Measurements from ENCODE around the gene SLC22A2. TPM values are rescaled to one million over a fixed set of nuclear protein-coding genes. Genes with fewer than 3 reads are reported as not detected.

The SLC22A2 gene
- total and polyA plus RNA-seq, 9 of the 15 experiments (the other 6 are each of a cell fraction or from before 2014, with no cell fraction given) = not detected

DNA sequence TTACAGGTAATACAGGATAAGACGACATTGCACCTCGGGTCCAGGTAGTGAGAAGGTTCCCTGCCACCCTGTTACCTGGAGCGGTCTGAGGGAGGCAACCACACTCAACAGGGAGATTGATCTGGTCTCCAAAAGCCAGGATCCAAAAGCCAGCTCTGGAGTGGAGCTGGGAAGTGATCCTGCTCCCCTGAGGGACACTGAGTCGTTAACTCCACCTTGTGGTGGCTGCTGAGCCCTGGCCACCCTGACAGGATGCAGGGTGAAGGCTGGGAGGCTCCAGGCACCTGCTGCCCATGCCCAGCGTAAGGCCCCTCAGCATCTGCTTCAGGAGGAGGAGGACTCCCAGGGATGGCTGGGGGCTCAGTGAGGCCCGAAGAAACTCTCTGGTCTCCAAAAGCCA is 38.7 kb upstream of the SLC22A2 start:
- DNase-seq (ENCODE audit: extremely low read depth in 1 of 4, low spot score in 3 of 4) (no peak), FAIRE-seq (no peak), ATAC-seq (no peak; the same call in 2 of the 3 replicates)
- Histone ChIP-seq H3K9me3 (replicated peaks; ENCODE audit: control insufficient read depth, insufficient read depth, low read depth, low read length) (0 out of 2 replicates have a peak, but pooled peaks cover 4% of the 10 kb centered on the region), H3K79me2 (ENCODE audit: control insufficient read depth, insufficient read depth, low read length) (no peaks in the 10 kb centered on the region), H3K9me1 (ENCODE audit: control insufficient read depth, insufficient read depth, low read length) (no peaks in the 10 kb centered on the region), H3K36me3 (ENCODE audit: control insufficient read depth, insufficient read depth, low read length) (no peaks in the 10 kb centered on the region), H3K9ac (ENCODE audit: insufficient read depth in 1 of 2, low read depth in 2 of 2, low read length in 2 of 2) (no peak overlapping the region), H3K4me2 (ENCODE audit: insufficient read depth, low read length) (no peak overlapping the region), H3K4me3 (no peak overlapping the region), H2AFZ (ENCODE audit: low read depth, low read length) (no peak overlapping the region), H3K27ac (ENCODE audit: extremely low read depth, low read depth, low read length) (no peak overlapping the region), H3K4me1 (replicated peaks in 1 of 2; ENCODE audit: control insufficient read depth in 2 of 2, insufficient read depth in 2 of 2, low read length in 2 of 2) (peaks cover 0 to 4% of the 10 kb centered on the region in 2 experiments; a peak in 2 of 5 replicates), H3K27me3 (ENCODE audit: control insufficient read depth in 2 of 2, insufficient read depth in 2 of 2, low read length in 2 of 2) (peaks cover 5 to 14% of the 10 kb centered on the region in 2 experiments; a peak in 3 of 5 replicates), H4K20me1 (replicated peaks; ENCODE audit: control insufficient read depth, insufficient read depth, low read length) (no peaks in the 10 kb centered on the region)
- POLR2A ChIA-PET = no interaction called here
- CTCF ChIA-PET (ENCODE audit: low intra/inter-chr PET ratio) = no interaction called here
- in situ Hi-C loops (cut with MboI) (no loop called here), intact Hi-C loops (cut with micrococcal nuclease) (no loop called here)
- no TSS peak for BruUV-seq (replicated peaks)
- TF ChIP-seq FIP1L1 (IDR thresholded peaks at IDR 0.05; ENCODE audit: low read depth, low read length, poor library complexity, severe bottlenecking) = no peak
- TF ChIP-seq ETV5 (CRISPR knock-in tag; IDR thresholded peaks at IDR 0.05; ENCODE audit: low read depth) = no peak
- no peak for TF ChIP-seq RFX1 (IDR thresholded peaks at IDR 0.05)
- no peak for TF ChIP-seq ELF2 (CRISPR knock-in tag; IDR thresholded peaks at IDR 0.05)
- TF ChIP-seq, protein P1, sequence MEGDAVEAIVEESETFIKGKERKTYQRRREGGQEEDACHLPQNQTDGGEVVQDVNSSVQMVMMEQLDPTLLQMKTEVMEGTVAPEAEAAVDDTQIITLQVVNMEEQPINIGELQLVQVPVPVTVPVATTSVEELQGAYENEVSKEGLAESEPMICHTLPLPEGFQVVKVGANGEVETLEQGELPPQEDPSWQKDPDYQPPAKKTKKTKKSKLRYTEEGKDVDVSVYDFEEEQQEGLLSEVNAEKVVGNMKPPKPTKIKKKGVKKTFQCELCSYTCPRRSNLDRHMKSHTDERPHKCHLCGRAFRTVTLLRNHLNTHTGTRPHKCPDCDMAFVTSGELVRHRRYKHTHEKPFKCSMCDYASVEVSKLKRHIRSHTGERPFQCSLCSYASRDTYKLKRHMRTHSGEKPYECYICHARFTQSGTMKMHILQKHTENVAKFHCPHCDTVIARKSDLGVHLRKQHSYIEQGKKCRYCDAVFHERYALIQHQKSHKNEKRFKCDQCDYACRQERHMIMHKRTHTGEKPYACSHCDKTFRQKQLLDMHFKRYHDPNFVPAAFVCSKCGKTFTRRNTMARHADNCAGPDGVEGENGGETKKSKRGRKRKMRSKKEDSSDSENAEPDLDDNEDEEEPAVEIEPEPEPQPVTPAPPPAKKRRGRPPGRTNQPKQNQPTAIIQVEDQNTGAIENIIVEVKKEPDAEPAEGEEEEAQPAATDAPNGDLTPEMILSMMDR (IDR thresholded peaks at IDR 0.05 in 2 of 3, conservative IDR thresholded peaks at IDR 0.05 in 1 of 3; ENCODE audit: insufficient read depth in 2 of 3, low read depth in 1 of 3, low read length in 3 of 3) = peak in 2 of 3 experiments; percentile 6 to 16; a peak in 2 of 6 replicates
- no peak for TF ChIP-seq ZBTB34 (CRISPR knock-in tag; IDR thresholded peaks at IDR 0.05)
- no peak for TF ChIP-seq ELK3 (CRISPR knock-in tag; IDR thresholded peaks at IDR 0.05)
- 2% methylated on average over 6 of the region's 6 CpGs for WGBS (ENCODE audit: insufficient coverage, low coverage, missing lambda C conversion rate)

All from K562 (cell line).